HL-60/S4 treated with retinoic acid at 250 ng/mL for 4 days and 3 days (cell line): ENCODE measurements around the gene PRKCA.

Source experiments
- in situ Hi-C: fragments of 300-500 bp; cut with MboI; formaldehyde crosslinking; loops from 2 replicates; pipeline ENCODE4 v1.7.0; 2022; ENCODE audit warnings: low sequenced_read_pairs

The PRKCA gene

DNA sequence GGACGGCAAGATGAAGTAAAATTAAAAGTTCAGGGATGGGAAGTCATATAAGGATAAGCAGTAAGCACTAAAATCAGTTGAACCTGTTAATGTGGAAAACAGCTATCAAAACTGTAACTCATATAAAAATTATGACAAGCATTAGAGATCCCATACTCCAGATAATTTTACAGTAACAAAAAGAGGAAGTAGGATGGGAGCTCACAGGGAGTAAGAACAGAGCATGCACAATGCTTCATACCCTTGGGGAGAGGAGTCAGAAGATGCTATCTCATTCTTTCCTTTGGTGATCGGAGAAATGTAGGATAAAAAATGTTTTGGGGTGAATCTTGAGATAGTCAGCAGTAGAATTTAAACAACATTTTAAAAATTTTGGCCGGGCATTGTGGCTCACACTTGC, 367.8 kb downstream of the PRKCA start:
- in situ Hi-C loops = no loop called here

DNA sequence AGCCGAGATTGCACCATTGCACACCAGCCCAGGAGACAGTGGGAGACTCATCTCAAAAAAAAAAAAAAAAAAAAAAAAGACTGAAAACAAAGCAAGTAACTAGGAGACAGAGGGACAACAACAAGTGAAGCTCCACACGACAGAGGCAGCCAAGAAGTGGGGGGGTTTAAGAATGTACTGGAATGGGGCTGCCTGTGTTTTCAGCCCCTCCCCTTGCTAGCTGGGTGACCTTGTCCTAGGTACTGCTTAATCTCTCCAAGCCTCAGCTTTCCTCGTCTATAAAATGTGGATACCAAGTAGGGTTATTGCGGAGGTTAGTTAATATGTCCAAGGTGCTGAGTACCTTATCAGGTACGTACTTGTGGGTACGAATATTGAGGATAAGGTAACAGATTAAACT, 368.7 kb downstream of the PRKCA start:
- in situ Hi-C loops = no loop called here

DNA sequence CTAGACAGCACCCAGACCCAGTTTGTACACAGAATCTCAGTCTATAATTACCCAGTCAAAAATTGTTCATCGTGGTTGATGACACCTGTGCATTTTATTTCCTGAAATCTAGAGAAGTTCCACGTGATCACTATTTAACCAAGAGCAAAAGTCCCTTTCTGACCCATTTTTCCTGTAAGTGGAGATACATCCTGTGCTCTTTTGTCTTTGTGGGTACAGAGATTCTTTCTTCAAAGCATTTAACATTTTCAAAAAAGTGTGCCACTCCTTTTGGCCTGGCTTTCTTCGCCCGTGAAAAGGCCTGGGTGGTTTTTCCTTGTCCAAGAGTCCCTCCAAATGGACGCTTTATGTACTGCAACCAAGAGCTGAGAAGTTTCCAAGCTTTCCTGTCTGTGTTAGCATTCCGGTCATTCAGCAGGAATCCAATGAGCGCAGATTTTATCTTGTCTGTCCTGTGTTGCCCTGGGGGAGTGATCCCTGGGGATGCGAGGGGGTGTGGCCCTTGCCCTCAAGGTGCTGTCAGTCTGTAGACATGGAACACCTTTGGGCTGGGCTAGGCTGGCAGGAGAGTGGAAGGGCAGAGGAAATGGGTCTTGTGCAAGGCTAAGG, 371.4 kb downstream of the PRKCA start:
- in situ Hi-C loops = no loop called here

DNA sequence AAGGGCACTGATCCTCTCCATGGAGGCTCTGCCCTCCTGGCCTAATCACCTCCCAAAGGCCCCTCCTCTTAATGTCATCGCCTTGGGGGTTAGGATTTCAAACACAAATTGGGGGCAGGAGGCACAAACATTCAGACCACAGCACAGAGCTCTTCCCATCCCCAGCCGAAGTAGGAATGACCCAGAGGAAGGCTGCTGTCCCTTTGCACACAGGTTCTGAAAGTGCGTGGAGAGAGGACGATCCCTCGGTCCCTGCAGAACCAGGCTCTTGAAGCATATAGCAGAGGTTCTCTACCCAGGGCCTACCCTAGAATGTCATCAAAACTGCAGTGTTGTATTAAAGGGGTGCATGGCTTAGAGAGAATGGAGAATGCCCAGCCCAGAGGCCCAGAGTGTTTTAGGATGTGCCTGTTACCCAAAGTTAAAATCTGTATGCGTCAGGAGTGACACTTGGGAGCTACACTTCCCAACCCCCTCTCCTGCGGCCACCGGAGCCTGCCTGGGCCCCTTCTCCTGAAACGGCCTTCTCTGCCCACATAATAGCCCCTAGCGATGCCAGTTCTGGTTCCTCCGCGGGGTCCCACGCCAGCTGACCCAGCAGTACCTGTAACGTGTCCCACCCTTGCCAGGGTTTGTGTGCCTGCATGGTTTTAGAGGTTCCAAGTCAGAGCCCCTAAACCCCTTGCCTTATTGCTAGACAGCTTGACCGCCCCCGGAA, 373.0 kb downstream of the PRKCA start:
- in situ Hi-C loops = no loop called here

DNA sequence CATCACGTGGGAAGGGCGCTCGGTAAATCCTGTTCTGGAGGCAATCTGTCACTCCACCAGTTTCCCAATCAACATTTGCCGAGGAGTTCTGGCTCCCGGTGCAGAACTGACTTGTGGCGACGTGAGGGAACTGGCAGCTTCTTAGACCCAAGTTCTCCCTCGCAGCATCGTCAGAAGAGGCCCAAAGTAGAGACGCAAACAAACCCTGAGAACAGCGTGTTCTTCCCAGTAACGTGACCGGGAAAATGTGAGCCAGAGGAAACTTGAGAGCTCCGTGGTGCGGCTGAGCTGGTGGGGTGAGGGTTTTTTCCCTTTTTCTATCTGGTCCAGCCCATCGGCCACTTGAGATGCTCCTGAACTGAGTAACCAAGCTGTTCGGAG, 373.6 kb downstream of the PRKCA start:
- in situ Hi-C loops = no loop called here

DNA sequence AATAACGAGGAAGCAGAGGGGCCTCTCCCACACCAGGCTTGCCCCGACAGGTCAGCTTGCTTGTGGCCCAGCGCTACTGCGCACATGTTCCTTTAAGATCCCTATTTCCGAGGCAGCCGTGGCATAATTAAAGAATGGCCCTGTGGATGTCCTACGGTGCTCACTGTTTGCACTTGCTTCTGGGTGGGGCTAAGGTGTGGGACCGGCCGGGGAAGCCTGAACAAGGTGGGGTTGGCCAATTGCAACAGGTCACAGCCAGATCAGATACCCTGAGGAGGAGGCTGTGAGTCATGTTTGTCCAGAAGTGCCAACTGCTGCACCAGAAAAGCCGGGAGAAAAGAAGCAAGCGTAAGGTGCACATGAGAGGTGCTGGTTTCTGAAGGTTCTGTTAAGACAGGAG, 374.0 kb downstream of the PRKCA start:
- in situ Hi-C loops = no loop called here

DNA sequence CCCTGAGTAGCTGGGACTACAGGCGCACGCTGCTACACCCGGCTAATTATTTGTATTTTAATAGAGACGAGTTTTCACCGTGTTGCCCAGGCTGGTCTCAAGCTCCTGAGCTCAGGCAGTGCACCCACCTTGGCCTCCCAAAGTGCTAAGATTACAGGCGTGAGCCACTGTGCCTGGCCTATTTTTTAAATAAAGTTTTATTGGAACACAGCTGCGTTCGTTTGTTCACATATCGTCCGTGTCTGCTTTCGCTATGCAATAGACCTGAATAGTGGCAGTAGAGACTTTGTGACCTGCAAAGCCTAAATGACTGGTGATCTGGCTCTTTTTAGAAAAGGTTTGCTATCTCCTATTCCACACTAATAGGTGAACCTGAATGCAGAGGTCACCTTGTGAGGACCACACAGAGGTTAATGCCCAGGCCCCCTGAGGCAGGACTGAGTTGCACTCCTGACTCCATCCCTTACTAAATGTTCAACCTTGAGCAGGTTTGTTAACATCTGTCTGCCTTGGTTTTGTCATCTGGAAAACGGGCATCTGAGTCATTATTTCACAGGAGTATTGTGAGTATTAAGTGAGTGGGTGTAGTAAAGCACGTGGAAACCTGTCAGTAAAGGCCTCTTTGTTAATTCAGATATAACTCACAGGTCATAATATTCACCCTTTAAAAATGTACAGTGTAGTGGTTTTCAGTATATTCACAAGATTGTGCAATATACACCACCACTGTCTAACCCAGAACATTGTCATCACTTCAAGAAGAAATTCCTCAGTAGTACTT, 375.0 kb downstream of the PRKCA start:
- in situ Hi-C loops = no loop called here

DNA sequence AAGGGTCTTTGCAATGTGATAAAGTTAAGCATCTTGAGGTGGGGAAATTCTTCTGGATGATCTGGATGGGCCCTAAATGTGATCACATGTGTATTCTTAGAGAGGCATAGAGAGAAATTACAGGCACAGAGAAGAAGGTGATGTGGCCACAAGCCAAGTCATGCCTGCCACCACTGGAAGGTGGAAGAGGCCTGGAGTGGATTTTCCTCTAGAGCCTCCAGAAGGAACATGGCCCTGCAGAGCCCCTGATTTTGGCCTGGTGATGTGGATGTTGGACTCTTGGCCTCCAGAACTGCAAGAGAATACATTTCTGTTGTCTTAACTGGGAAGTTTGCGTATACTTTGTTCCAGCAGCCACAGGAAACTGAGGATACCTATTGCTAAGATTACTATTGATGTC, 375.6 kb downstream of the PRKCA start:
- in situ Hi-C loops = no loop called here

DNA sequence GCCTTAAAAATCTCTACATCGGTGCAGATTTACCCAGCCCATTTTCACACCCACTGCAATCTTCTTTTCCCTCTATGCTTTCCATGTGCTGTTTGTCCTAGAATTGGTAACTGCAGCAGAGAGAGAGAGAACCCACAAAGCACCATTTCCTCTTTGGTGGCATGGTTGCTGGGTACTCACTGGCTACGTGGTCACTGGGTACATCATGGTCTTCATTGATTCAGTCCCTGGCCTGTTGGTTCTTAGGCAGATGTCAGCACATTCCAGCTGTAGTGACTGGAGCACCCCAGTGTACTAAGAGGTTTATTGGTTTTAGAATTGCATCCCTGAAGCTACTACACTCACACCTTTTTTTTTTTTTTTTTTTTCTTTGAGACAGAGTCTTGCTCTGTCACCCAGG, 376.4 kb downstream of the PRKCA start:
- in situ Hi-C loops = no loop called here

DNA sequence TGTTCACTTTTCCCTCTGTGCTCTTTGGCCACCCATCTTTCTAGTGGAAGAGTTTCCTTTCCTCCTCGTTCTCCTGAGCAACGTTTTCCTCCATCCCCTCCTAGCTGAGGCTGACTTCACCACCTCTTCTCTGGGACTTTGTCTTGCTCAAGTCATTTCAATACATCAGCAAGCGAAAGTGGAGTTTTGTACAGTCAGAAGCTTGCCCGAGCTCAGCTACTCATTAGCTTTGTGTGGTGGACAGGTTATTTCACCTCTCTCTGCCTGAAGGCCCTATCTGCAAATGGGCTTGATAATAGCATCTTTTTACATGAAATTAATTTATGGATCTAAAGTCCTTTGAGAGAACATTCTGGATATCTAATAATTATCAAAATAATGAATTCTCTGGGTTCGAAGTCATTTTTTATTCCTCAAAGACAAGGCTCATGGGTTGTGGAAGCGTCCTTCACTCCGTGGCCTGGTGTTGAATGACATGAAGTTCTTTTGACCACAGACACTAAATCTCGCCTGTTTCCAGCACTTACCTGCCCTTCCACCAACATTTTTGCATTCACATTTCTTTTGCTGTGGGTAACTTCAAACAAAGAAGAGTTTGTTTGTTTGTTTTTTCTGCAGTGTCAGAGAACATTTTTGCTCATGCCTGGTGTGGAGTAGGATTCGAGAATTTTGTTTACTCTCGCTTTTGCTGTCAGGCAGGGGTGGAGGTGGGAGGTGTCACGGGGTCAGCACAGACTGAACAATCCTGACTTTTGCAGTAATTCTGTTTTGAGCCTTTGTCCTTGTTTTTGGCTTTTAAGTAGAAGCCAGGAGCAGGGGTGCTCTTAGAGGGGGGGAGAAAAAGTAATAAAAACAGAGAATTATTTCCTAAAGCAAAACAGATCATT, 377.5 kb downstream of the PRKCA start:
- in situ Hi-C loops = no loop called here

DNA sequence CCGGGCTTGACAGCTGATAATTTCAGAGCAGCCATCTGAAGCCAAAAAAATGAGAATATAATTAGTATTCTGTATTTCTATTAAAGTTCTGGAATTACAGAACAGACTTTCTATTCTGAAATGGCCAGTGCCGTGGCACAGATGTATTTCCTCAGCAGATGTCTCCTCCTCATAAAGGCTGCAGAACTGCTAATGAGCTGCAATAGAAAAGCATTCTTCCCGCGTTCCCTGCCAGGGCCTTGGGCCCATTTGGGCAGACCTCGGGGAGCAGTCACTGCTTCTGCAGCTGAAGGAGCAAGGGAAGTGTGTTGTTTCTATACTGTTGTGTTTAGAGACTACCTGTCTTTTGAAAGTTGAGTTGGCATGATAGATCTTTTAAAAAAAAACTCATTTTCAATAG, 379.9 kb downstream of the PRKCA start:
- in situ Hi-C loops = no loop called here

DNA sequence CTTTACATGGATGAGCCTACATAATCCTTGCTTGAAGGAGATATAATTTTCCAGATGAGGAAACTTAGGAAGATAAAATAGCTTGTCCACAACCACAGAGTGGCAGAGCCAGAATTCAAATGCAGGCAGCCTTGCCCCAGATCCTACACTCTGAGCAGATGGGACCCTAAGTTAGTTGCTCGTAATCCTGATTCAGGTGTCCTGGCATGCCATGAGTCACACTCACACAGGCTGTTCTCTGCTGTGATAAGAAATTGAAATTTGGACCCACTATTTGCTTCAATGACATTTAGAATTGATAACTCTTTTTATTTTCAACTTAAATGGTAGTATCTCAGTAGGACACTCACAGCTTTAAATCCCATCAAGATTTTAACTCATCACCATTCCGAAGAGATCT, 381.8 kb downstream of the PRKCA start:
- in situ Hi-C loops = no loop called here

DNA sequence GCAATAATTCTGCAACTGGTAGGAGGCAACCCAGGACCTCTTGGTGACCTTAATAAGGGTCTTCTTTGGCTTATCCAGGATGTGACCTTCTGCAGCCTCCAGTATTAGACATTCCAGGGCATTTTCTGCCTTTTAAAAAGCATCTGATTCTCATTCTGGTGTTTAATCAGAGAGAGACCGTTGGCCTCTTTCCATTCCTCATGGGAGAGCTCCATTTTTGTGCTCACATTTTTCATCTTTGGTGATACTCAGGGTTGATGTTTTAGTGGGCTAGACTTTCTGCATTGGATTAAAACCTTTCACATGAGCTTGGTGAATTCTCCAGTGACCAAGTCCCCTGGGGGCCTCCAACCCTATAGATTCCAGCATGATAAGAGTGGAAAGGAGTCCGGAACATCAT, 382.3 kb downstream of the PRKCA start:
- in situ Hi-C loops = no loop called here

DNA sequence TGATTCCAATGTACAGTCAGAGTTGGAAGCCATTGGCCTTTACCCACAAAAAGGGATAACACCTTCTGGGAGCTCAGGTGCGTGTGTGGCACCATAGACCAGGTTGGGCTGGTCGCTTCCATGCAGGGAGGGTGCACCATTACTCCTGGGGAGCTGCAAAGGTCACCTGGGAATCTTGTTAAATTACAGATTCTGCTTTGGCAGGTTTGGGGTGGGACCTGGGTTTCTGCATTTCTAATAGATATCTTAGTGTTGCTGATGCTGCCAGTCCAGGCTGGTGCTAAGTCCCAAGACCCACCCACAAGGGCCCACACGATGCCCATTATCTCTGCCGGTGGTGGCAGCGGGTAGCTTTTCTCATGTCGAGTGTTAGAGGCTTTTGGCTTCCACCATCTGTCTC, 384.2 kb downstream of the PRKCA start:
- in situ Hi-C loops = no loop called here

DNA sequence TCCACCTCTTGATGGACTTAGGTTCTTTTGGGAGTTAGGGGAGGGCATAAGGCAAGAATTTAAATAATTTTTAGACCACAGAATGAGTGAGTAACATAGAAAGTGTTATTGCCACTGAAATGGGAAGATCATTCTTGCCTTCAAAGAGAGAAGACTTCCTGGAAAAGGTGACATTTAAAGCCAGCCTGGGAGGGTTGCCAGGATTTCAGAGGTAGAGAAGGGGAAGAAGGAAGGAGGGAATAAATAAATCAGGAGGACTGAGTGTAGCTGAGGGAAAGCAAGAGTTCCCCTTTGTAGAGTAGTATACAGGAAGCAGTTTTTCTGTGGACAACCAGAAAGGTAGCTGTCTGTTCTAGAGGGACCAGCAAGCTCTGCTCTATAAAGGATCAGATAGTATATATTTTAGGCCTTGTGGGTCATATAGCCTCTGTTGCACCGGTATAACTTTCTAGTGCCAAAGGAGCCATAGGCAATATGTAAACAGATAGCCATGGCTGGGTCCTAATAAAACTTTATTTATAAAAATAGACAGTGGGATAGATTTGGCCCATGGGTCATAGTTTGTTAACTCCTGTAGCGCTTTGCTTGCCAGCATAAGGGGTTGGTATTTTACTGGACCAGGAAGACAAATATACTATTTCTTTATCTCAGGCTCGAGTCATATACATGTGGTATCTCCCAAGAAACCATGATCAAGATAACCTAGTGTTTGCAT, 385.3 kb downstream of the PRKCA start:
- in situ Hi-C loops = no loop called here

DNA sequence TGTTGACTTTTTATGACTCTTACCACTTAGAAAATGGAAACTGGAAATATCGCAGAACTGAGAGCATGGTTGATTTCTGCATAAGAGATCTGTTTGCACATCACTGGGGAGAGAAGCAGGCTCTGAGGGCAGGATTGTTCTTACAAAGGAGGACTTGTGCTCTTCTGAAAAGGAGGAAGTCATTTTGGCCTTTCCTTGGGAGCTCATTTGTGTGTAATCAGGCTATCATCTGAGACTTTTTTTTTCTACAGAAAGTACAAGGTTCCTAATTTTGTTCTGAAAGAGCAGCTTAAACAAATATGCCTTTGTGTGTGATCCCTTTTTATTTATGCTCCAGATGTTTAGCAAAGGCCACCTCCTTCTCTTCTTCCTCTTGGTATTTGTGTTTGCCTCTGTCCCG, 386.8 kb downstream of the PRKCA start:
- in situ Hi-C loops = no loop called here

DNA sequence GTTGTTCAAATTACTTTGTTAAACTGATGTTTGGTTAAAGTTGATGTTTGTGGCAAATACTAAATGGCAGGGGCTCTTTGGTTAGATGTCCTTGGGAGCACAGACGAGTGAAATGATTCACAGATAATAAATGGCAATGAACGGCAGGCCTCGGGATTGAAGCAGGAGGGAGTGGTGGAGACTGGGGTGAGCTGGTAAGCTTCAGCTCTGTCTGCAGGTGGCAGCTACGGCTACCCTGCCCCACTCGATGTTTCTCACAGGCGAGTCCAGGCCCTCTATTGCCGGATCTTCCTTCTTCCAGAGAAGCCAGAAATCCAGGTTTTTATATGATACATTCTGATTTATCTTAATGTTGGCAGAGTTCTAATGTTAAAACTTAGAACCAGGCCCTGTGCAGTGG, 387.8 kb downstream of the PRKCA start:
- in situ Hi-C loops = no loop called here

DNA sequence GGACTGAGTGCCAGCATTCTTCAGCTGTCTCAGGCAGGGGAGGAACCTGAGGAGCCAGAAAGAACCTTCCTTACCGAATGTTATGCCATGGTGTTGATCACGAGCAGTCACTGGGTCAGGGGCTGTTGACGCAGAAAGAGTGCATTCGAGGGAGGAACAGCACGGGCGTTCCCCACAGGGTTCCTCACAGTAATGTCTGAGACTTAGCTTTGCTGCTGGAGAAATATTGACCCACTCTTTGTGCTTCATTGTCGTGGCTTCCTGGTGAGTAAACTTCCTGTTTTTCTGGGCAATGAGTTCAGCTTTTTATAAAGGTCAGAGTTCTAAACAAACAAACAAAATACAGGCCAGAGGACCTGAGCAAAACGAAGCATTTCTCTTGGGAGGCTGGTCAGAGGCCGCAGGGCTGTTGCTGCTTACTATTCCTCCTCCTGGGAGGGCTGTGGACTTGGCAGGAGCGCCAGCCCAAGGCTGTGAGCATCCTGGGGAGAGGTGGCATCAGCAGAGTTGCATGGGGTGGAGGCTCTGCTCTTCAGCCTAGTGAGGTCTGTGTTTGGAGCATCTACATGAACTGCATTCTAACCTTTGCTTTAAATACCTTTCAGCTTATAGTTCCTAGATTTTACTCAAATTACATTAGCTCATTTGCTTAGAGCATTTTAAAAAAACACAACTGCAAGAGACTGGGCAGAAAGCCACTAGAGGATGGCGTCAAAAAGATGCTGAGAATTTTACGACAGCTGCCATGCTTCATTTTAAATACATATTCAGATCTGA, 389.4 kb downstream of the PRKCA start:
- in situ Hi-C loops = no loop called here

DNA sequence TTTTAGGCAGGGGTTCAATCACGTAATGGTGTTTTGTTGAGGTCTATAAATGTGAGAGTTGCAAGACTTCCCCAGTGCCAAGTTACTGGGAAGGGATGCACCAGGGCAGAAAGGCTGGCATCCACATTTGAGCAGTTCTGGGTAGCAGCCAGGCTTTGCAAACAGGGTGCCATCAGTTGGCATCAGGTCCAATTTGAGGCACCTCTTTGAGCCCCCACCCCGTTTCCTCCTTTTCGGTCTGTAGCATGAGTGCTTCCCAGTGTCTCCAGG, 389.9 kb downstream of the PRKCA start:
- in situ Hi-C loops = no loop called here

DNA sequence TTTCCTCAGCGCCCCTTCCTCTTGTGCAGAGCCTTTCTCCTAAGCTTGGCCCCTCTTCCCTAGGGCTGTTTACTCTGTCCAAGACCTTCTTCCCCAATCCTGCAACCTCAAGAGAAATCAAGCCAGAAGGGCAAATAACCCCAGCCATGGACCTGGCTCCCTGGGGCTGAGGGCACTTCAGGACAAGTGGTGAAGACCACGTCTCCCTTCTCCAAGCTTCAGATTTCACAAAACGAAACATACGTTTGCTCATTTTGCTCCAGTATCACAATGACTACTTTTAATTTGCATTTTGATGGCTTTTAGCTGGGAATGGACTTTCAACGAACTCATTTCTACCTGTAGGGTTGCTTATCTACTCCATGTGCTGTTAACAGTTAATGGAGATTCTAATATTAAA, 392.7 kb downstream of the PRKCA start:
- in situ Hi-C loops = no loop called here
